Breast epithelium (tissue), 4 donors: ENCODE results near the gene FNIP2. TPM values are rescaled to one million over a fixed set of nuclear protein-coding genes. Genes with fewer than 3 reads are reported as not detected.
"Not testable (repeated sequence)": the region's sequence is repeated elsewhere in the genome, so short reads cannot be mapped to it uniquely, and the experiment has no call there.

Experiments
- DNase-seq, 2 donors: peaks; one replicate each; pipeline ENCODE4 v3.0.0-alpha.2; 2019; ENCODE audit warnings: low spot score in 2 of 2
- H3K27ac ChIP-seq, 2 donors: fragments of 200-600 bp; sonication (generic) in 1 of 2; one replicate each; pipeline ENCODE4 v1.5.1; 2016 to 2019; ENCODE audit warnings: mild to moderate bottlenecking in 1 of 2
- H3K27me3 ChIP-seq, 2 donors: fragments of 200-600 bp; sonication (generic) in 1 of 2; one replicate each; pipeline versions ENCODE4 v1.5.1 to v1.6.0; 2017 to 2019; ENCODE audit warnings: control low read depth in 1 of 2, mild to moderate bottlenecking in 1 of 2
- H3K36me3 ChIP-seq: fragments of 200-600 bp; one replicate; pipeline ENCODE4 v1.5.1; 2019
- H3K4me1 ChIP-seq, 2 donors: fragments of 200-600 bp; sonication (generic); one replicate each; pipeline ENCODE4 v1.5.1; 2016 to 2019; ENCODE audit warnings: control low read depth in 1 of 2
- H3K4me3 ChIP-seq, 3 donors: fragments of 200-600 bp; sonication (generic); 1 replicate in 2 of 3; 2 replicates in 1 of 3; pipeline ENCODE4 v1.5.1; 2016 to 2019; ENCODE audit warnings: mild to moderate bottlenecking in 3 of 3, moderate library complexity in 2 of 3
- H3K9me3 ChIP-seq, 2 donors: fragments of 200-600 bp; sonication (generic) in 1 of 2; one replicate each; pipeline ENCODE4 v1.5.1; 2016 to 2019; ENCODE audit warnings: control low read depth in 1 of 2
- CTCF ChIP-seq, 3 donors: fragments of 450-650 bp; IDR thresholded peaks; one replicate each; pipeline ENCODE4 v1.5.1; 2016 to 2017; ENCODE audit warnings: antibody characterized with exemption in 3 of 3, mild to moderate bottlenecking in 3 of 3, moderate library complexity in 3 of 3
- POLR2A ChIP-seq: fragments of 450-650 bp; IDR thresholded peaks from one replicate; pipeline ENCODE4 v1.6.1; 2016; ENCODE audit warnings: antibody characterized with exemption, mild to moderate bottlenecking, moderate library complexity
- POLR2AphosphoS5 ChIP-seq, 3 donors: sonication (generic); formaldehyde crosslinking; IDR thresholded peaks; one replicate each; pipeline ENCODE4 v1.6.1; 2017; ENCODE audit warnings: antibody characterized with exemption in 3 of 3
- intact Hi-C: fragments of 100-400 bp; cut with DNase I; formaldehyde crosslinking; loops from one replicate; pipeline ENCODE4 v1.15.1; 2023; ENCODE audit warnings: low total_unique reads
- total RNA-seq, 3 donors: library from RNA; depleted of rRNA; stranded (reverse); fragments of >200 nt; gene quantifications; one replicate each; pipeline ENCODE4 v1.1.0, GENCODE V29; 2016

FNIP2 gene
- total RNA-seq, 3 donors from 2014 or later: 40.3 to 70.4 (median 55.2) TPM

GRCh38 chr4:158793021-158793420 lies 24.2 kb downstream of the FNIP2 start:
- intact Hi-C loops: no loop called here
- Histone ChIP-seq H3K27ac (no peak overlapping the region), H3K27me3 (no peaks in the 10 kb centered on the region), H3K9me3 (no peaks in the 10 kb centered on the region), H3K36me3 (no peaks in the 10 kb centered on the region), H3K4me1 (no peaks in the 10 kb centered on the region), H3K4me3 (no peak overlapping the region)
- DNase-seq: no peak
- TF ChIP-seq POLR2AphosphoS5 (IDR thresholded peaks at IDR 0.05): no peak
- TF ChIP-seq CTCF (IDR thresholded peaks at IDR 0.05): no peak
- TF ChIP-seq POLR2A: no peak

- intact Hi-C loops, DNase-seq, H3K4me3 ChIP-seq, H3K36me3 ChIP-seq, H3K27ac ChIP-seq, H3K27me3 ChIP-seq, H3K4me1 ChIP-seq, H3K9me3 ChIP-seq: not testable (repeated sequence)
Measured at GRCh38 chr4:158793430-158793829, 24.6 kb downstream of the FNIP2 start.

GRCh38 chr4:158796370-158797140 lies 27.7 kb downstream of the FNIP2 start:
- Histone ChIP-seq H3K27ac (no peak overlapping the region), H3K9me3 (no peaks in the 10 kb centered on the region), H3K36me3 (no peaks in the 10 kb centered on the region), H3K4me3 (no peak overlapping the region), H3K27me3 (no peaks in the 10 kb centered on the region), H3K4me1 (no peaks in the 10 kb centered on the region)
- no peak for DNase-seq
- intact Hi-C loops: no loop called here
- TF ChIP-seq POLR2AphosphoS5 (IDR thresholded peaks at IDR 0.05) (no peak), CTCF (IDR thresholded peaks at IDR 0.05) (no peak), POLR2A (no peak)

- TF ChIP-seq POLR2AphosphoS5 (IDR thresholded peaks at IDR 0.05) (no peak), CTCF (IDR thresholded peaks at IDR 0.05) (no peak), POLR2A (no peak)
- H3K4me3 ChIP-seq: no peak overlapping the region
- intact Hi-C loops: no loop called here
Measured at GRCh38 chr4:158798062-158798461, 29.2 kb downstream of the FNIP2 start.

GRCh38 chr4:158799013-158799770 lies 30.4 kb downstream of the FNIP2 start:
- H3K36me3 ChIP-seq: no peaks in the 10 kb centered on the region
- no peak overlapping the region for H3K27ac ChIP-seq
- intact Hi-C loops: no loop called here
- no peaks in the 10 kb centered on the region for H3K4me1 ChIP-seq
- no peaks in the 10 kb centered on the region for H3K9me3 ChIP-seq
- DNase-seq: no peak
- no peak for TF ChIP-seq POLR2AphosphoS5 (IDR thresholded peaks at IDR 0.05)
- TF ChIP-seq POLR2A: no peak
- TF ChIP-seq CTCF (IDR thresholded peaks at IDR 0.05): no peak
- no peaks in the 10 kb centered on the region for H3K27me3 ChIP-seq
- H3K4me3 ChIP-seq: no peak overlapping the region

More at GRCh38 chr4:158798062-158798461, 29.2 kb downstream of the FNIP2 start:
- no peaks in the 10 kb centered on the region for H3K36me3 ChIP-seq
- no peak for DNase-seq
- H3K9me3 ChIP-seq: no peaks in the 10 kb centered on the region
- no peaks in the 10 kb centered on the region for H3K27me3 ChIP-seq
- no peak overlapping the region for H3K27ac ChIP-seq
- H3K4me1 ChIP-seq: no peaks in the 10 kb centered on the region
